Stimulated activated effector memory CD8-positive, alpha-beta T cell treated with anti-CD3 and anti-CD28 coated beads, Interleukin-12 subunit alpha, Interleukin-12 subunit beta, amount 100 ng/mL, for 72 hours (primary cell): ENCODE data around the gene RBM14.
A peak's percentile ranks its signal among the peaks of the same experiment; 100 is the strongest.

ENCODE experiments used
- ATAC-seq: fragments of 150-1000 bp; cut with Tn5 transposase; 2 replicates; pipeline ENCODE4 v1.10.0; 2021
- DNase-seq, 2 donors: peaks; one replicate each; pipeline ENCODE4 v3.0.0; 2021 to 2022; ENCODE audit warnings: low spot score in 2 of 2
- H3K27ac Mint-ChIP-seq: one replicate; pipeline ENCODE4 v1.8.0; 2022; ENCODE audit warnings: mild to moderate bottlenecking, mixed read lengths
- H3K36me3 Mint-ChIP-seq: one replicate; pipeline ENCODE4 v1.8.0; 2022; ENCODE audit warnings: mild to moderate bottlenecking, mixed read lengths
- H3K4me1 Mint-ChIP-seq: one replicate; pipeline ENCODE4 v1.8.0; 2022; ENCODE audit warnings: mixed read lengths
- H3K4me3 Mint-ChIP-seq: one replicate; pipeline ENCODE4 v1.8.0; 2022; ENCODE audit warnings: mild to moderate bottlenecking, mixed read lengths
- H3K9me3 Mint-ChIP-seq: one replicate; pipeline ENCODE4 v1.8.0; 2022; ENCODE audit warnings: mixed read lengths

The RBM14 gene

DNA sequence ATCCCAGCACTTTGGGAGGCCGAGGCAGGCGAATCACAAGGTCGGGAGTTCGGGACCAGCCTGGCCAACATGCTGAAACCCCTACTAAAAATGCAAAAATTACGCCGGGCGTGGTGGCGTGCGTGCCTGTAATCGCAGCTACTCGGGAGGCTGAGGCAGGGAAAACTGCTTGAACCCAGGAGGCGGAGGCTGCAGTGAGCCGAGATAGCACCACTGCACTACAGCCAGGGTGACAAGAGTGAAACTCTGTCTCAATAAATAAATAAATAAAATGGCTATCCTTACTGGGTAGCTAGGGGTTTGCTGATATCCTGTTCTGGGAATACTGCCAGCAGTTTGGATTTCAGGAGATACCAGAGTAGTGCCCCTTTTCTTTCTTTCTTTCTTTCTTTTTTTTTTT, 2.4 kb upstream of the RBM14 start:
- no peak for DNase-seq
- no peak for ATAC-seq
- Mint-ChIP-seq H3K4me3 (no peak overlapping the region), H3K36me3 (peaks cover 39% of the 10 kb centered on the region), H3K4me1 (peaks cover 39% of the 10 kb centered on the region), H3K9me3 (no peaks in the 10 kb centered on the region), H3K27ac (no peak overlapping the region)

DNA sequence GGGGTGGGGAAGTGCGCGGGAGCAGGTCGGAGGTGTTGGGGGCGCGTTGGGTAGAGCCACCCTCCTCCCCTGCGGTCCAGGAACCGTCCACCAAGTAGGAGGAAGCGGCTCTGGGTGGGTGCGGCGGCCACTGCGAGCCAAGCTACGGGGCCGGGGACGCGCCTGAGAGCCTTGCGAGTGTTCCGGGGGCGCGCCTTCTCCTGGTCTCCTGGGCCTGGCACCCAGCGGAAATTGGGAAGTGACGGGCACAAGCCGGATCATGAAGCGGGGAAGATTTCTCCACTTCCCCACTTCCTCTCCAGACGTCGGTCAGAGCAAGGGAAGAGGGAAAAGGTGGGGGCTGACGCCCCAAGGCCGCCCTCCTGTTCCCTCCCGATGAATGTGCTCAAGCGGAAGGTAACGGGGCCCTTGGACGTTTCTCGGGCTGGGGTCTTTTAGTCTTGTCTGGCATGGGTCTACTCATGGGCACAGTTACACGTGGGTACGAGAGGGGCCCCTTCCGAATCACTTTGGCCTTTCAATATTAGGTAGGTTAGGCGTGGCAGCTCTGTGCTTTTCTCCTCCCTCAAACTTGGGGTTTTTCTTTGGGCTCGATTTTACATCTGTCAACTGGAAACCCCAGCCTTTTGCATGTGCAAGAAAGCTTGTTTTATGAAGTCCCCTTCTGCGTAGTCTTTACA, 865 bp downstream of the RBM14 start:
- no peaks in the 10 kb centered on the region for H3K9me3 Mint-ChIP-seq
- ATAC-seq (peak; percentile 38), DNase-seq (no peak)
- peak overlapping the region; percentile 99 for H3K4me3 Mint-ChIP-seq
- H3K27ac Mint-ChIP-seq: peak overlapping the region; percentile 99
- H3K36me3 Mint-ChIP-seq: peaks cover 71% of the 10 kb centered on the region
- H3K4me1 Mint-ChIP-seq: peaks cover 51% of the 10 kb centered on the region

DNA sequence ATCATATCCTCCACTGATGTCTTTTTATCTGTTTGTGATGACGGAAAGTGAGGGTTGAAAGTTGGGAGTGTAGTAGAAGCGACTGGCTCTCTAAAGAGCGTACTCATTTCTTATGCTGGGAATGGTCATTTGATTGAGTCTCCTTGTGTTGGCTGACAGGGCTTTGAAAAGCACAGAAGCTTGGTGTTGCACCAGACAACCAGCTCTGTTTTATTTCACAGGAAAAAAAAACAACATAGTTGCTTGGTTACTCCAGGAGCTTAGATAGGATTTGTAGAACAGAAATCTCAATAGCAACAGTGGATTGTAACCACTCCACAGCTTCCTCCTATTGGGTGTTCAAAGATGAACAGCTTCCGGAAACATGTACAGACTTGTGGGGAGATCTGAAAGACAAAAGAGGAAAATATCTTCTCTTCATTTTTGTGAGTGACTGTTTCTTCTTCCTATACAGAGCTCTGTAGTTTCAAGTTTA, 2.7 kb downstream of the RBM14 start:
- DNase-seq (no peak), ATAC-seq (no peak)
- peaks cover 90% of the 10 kb centered on the region for H3K36me3 Mint-ChIP-seq
- H3K4me1 Mint-ChIP-seq: peaks cover 70% of the 10 kb centered on the region
- H3K27ac Mint-ChIP-seq: peak overlapping the region; percentile 99
- H3K9me3 Mint-ChIP-seq: no peaks in the 10 kb centered on the region
- H3K4me3 Mint-ChIP-seq: peak overlapping the region; percentile 99

DNA sequence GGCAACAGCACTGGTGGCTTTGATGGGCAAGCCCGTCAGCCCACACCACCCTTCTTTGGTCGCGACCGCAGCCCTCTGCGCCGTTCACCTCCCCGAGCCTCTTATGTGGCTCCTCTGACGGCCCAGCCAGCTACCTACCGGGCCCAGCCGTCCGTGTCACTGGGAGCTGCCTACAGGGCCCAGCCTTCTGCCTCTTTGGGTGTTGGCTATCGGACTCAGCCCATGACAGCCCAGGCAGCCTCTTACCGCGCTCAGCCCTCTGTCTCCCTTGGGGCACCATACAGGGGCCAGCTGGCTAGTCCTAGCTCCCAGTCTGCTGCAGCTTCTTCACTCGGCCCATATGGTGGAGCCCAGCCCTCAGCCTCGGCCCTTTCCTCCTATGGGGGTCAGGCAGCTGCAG, 8.0 kb downstream of the RBM14 start:
- peak overlapping the region; percentile 48 for H3K27ac Mint-ChIP-seq
- peaks cover 70% of the 10 kb centered on the region for H3K4me1 Mint-ChIP-seq
- peaks cover 100% of the 10 kb centered on the region for H3K36me3 Mint-ChIP-seq
- H3K4me3 Mint-ChIP-seq: no peak overlapping the region
- DNase-seq (no peak), ATAC-seq (no peak)
- H3K9me3 Mint-ChIP-seq: no peaks in the 10 kb centered on the region

DNA sequence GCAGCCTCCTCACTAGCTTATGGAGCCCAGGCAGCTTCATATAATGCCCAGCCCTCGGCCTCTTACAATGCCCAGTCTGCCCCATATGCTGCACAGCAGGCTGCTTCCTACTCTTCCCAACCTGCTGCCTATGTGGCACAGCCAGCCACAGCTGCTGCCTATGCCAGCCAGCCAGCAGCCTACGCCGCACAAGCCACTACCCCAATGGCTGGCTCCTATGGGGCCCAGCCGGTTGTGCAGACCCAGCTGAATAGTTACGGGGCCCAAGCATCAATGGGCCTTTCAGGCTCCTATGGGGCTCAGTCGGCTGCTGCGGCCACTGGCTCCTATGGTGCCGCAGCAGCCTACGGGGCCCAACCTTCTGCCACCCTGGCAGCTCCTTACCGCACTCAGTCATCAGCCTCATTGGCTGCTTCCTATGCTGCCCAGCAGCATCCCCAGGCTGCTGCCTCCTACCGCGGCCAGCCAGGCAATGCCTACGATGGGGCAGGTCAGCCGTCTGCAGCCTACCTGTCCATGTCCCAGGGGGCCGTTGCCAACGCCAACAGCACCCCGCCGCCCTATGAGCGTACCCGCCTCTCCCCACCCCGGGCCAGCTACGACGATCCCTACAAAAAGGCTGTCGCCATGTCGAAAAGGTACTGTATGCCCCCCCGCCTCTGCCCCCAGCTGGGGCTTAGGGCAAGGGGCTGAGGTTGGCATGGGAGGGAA, 8.8 kb downstream of the RBM14 start:
- Mint-ChIP-seq H3K4me3 (no peak overlapping the region), H3K9me3 (no peaks in the 10 kb centered on the region), H3K27ac (peak overlapping the region; percentile 48), H3K4me1 (peaks cover 71% of the 10 kb centered on the region), H3K36me3 (peaks cover 100% of the 10 kb centered on the region)
- DNase-seq (no peak), ATAC-seq (peak; percentile 5)

DNA sequence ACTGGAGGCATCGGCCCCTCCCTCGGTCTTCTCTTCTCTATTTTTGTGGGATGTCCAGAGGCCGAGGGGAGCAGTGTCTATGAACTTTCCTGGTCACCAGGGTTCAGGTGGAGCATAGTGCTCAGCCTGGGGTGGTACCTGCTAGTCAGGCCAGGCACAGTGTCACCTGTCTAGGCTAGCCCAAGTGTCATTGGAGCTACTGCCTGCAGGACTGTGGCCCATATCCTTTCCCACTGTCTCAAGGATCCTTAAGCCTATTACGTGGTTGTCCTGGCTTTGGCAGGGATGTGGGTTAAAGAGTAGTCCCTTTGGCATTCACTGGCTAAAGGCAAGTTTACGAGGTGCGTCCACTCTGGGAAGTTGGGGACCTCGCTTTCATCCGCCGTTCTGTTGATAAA, 9.3 kb downstream of the RBM14 start:
- Mint-ChIP-seq H3K4me3 (no peak overlapping the region), H3K27ac (peak overlapping the region; percentile 48), H3K9me3 (no peaks in the 10 kb centered on the region), H3K36me3 (peaks cover 100% of the 10 kb centered on the region), H3K4me1 (peaks cover 71% of the 10 kb centered on the region)
- no peak for DNase-seq
- ATAC-seq: no peak

DNA sequence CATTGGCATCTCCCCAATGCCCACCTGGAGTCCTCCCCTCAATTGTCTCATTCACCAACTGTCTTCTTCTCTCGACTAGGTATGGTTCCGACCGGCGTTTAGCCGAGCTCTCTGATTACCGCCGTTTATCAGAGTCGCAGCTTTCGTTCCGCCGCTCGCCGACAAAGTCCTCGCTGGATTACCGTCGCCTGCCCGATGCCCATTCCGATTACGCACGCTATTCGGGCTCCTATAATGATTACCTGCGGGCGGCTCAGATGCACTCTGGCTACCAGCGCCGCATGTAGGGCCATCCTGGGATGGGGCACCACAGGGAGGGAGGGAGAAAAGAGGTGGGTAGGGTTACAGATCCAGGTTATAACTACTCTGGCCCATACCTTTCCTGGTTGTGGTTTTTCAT, 10.0 kb downstream of the RBM14 start:
- Mint-ChIP-seq H3K4me1 (peaks cover 70% of the 10 kb centered on the region), H3K27ac (peak overlapping the region; percentile 7), H3K9me3 (no peaks in the 10 kb centered on the region), H3K36me3 (peaks cover 100% of the 10 kb centered on the region), H3K4me3 (no peak overlapping the region)
- no peak for DNase-seq
- ATAC-seq: no peak

DNA sequence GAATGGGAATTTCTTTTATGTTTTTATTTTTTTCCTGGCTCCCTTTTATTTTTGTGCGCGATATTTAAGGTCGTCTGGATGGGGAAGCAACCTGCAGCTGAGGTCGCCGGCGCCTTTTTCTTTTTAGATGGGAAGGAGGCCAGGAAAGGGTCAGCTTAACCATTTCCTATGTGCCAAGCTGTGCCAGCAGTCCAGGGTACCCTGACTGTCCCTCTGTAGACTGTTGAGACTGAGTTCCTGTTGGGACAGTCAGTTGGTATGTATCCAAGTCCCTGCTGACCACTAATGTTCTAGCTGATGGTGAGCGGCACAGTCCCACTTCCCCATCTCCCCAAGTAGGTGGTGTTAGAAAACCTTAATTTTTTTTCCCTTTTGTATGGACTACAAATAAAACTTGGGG, 10.5 kb downstream of the RBM14 start:
- Mint-ChIP-seq H3K9me3 (no peaks in the 10 kb centered on the region), H3K27ac (peak overlapping the region; percentile 7), H3K4me1 (peaks cover 69% of the 10 kb centered on the region), H3K36me3 (peaks cover 100% of the 10 kb centered on the region), H3K4me3 (no peak overlapping the region)
- no peak for ATAC-seq
- no peak for DNase-seq

DNA sequence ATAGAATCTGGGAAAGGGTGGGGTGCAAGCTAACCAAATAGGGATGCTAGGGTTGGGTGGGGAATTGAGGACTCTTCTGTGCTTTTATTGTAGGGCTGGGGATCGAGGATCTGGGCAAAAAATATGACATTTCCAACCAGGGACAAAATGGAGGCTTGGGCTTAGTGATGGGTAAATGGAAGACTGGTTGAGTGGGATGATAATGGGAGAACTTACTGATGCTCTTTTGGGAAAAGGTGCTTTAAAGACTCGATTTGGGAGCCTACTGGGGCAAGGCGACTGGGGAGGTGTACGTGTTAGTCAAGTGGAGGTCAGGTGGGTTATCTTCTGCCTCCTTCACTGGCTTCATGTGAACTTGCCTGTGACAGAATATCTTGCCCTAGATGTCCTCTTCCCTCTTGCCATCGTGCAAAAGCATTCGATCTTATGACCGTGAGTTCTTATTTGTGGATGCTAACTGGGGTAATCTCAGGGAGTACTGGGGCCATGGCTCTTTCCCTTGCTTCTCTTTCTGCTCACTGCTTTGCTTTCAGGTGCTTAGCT, 11.7 kb downstream of the RBM14 start:
- peaks cover 60% of the 10 kb centered on the region for H3K4me1 Mint-ChIP-seq
- peak overlapping the region; percentile 83 for H3K27ac Mint-ChIP-seq
- ATAC-seq (no peak), DNase-seq (no peak)
- no peaks in the 10 kb centered on the region for H3K9me3 Mint-ChIP-seq
- peaks cover 100% of the 10 kb centered on the region for H3K36me3 Mint-ChIP-seq
- no peak overlapping the region for H3K4me3 Mint-ChIP-seq

DNA sequence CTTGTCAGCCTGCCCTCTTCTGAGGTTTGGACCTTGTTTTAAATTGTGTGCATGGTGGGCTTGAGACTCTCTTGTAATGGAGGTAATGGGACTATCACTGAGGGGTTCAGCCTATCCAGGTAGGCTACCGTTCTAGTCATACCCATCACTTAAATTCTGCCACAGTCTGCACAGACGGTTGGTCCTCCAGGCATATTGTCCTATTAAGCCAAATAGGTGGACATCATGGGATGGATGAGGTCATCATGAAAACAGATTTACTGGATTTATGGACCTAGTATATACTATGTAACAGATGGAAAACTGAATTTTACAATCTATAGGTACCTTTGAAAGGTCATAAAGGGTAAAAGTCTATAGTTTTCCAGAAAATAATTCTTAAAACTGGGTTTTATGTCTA, 12.9 kb downstream of the RBM14 start:
- no peaks in the 10 kb centered on the region for H3K9me3 Mint-ChIP-seq
- DNase-seq (no peak), ATAC-seq (no peak)
- H3K27ac Mint-ChIP-seq: peak overlapping the region; percentile 83
- no peak overlapping the region for H3K4me3 Mint-ChIP-seq
- peaks cover 100% of the 10 kb centered on the region for H3K36me3 Mint-ChIP-seq
- H3K4me1 Mint-ChIP-seq: peaks cover 51% of the 10 kb centered on the region

DNA sequence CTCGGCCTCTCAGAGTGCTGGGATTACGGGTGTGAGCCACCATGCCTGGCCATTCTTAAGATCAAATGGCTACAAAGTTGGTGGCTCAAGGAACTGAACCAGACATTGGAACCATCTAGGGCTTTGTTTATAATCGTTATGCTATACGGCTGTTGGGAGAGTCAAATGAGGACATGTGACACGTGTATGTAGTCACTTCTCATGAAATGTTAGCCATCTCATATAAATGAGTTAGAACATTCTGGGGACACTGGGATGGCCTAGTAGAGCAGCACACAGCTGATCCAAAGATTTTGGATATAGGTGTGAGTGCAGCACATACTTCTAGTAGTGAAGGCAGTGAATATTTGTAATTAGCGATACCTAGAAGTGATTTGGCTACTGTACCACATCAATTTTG, 15.5 kb downstream of the RBM14 start:
- DNase-seq: no peak
- ATAC-seq: no peak
- Mint-ChIP-seq H3K27ac (peak overlapping the region; percentile 59), H3K36me3 (peaks cover 100% of the 10 kb centered on the region), H3K4me1 (peaks cover 36% of the 10 kb centered on the region), H3K9me3 (no peaks in the 10 kb centered on the region), H3K4me3 (no peak overlapping the region)

DNA sequence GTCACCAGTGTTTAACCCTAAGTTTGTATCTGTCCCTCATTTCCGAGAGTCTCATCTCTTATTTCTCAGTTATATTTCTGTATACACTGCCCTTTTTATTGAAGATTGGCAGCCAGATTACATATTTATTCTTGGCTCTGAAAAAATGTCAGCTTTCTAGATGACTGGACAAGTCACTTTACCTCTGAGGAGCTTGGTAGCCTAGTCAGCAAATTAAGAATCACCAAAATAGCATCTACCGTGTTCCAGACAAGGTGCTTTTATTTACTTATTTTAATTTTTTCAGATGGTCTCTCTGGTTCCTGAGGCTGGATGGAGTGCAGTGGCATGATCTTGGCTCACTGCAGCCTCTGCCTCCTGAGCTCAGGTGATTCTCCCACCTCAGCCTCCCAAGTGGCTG, 16.5 kb downstream of the RBM14 start:
- Mint-ChIP-seq H3K36me3 (peaks cover 100% of the 10 kb centered on the region), H3K9me3 (no peaks in the 10 kb centered on the region), H3K4me1 (peaks cover 40% of the 10 kb centered on the region), H3K4me3 (no peak overlapping the region), H3K27ac (no peak overlapping the region)
- no peak for ATAC-seq
- DNase-seq: no peak

DNA sequence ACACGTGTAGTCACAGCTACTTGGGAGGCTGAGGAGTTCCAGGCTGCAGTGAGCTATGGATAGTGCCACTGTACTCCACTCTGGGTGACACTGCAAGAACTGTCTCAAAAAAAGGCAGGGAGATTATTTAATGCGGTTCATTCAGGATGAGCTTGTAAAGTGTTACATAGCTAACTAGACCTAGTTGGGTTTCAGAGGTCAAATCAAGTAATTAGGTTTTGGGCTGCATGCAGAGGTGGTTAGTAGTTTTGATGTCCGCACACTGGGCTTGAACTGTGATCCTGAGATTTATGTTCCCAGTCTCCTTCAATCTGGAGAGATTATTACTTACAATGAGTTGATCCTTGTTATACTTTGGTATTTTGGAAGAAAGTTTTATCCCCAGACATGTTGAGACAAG, 20.0 kb downstream of the RBM14 start:
- H3K9me3 Mint-ChIP-seq: no peaks in the 10 kb centered on the region
- peaks cover 100% of the 10 kb centered on the region for H3K36me3 Mint-ChIP-seq
- peak overlapping the region; percentile 95 for H3K4me3 Mint-ChIP-seq
- ATAC-seq (no peak), DNase-seq (no peak)
- H3K27ac Mint-ChIP-seq: no peak overlapping the region
- peaks cover 50% of the 10 kb centered on the region for H3K4me1 Mint-ChIP-seq

DNA sequence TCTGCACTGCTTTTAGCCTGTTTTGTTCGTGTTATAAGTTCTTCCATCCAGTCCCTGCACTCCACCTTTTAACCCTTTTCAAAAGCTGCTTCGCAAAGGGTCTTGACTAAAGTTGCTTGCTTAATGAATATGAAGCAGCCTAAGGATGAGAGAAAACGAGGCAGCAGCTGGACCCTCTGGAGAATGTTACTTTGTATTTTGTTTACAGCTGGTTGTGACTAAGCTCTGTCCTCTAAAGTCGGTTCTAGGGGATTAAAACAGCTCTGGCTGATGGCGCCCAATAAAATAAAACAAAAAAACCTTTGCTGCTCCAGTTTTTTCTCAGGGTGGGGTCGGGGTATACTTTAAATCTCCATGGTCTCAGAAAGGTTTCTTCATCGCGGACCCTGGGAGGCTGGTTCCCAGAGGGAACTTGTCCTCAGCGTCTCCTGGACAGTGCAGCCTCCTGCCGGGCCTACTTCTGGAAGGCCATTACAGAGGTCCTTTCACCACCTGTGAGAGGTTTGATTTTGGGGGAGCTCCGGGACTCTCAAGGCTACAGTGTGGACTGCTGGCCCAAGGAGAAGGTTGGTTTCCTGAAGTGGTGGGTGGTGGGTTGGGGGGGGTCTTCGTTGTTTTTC, 21.2 kb downstream of the RBM14 start:
- peak overlapping the region; percentile 98 for H3K27ac Mint-ChIP-seq
- H3K4me3 Mint-ChIP-seq: peak overlapping the region; percentile 95
- H3K4me1 Mint-ChIP-seq: peaks cover 55% of the 10 kb centered on the region
- no peaks in the 10 kb centered on the region for H3K9me3 Mint-ChIP-seq
- peak in 1 of 2 donors; percentile 10 for DNase-seq
- ATAC-seq: no peak
- peaks cover 100% of the 10 kb centered on the region for H3K36me3 Mint-ChIP-seq

DNA sequence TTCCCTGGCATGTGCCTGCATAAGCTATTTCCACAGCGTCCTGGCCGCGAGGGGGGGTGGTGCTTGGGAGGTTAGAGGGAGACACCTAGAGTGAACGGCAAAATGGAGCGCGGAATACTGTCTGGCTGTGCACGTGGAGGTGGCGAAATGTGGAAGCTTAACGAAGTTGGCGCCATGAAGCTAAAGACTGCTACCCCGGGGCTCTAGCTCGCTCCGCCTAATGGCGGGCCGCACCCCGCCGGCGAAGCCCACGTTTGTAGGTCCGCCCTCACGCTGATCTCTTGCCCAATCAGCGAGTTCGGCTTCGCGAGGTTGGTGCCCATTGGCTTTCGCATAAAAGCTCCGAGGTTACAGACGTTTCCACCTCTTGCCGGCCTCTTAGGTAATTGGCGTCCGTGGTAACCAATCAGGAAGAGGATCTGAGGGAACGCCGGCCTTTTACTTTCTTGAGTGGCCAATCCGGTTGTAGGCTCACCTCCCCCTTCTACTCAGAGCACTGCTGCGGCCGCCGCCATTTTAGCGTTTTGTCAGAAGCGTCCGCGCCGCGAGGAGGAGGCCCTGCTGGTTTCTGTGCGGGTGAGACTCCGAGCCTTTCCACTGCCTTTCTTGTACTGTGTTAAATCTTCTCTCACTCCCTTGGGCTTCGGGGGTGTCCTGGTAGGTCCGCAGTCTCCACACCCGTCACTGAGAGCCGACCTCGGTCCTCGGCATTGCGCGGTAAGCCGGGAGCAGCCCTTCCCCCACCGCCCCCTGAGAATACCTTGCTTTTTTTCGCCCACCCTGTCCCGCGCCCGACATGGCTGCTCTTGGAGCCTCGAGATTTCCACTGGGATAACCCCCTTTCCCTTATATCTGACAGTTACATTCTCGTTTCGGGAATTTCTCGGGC, 22.0 kb downstream of the RBM14 start, which contains the start of gene RBM4:
Gene RBM4, plus strand, starts transcription at position 527 of the 889 bp plus-strand sequence. CDS start 1,009 bp downstream, outside the sequence.
- H3K36me3 Mint-ChIP-seq: peaks cover 100% of the 10 kb centered on the region
- H3K4me3 Mint-ChIP-seq: peak within 1 kb of the TSS; percentile 95
- no peaks in the 10 kb centered on the region for H3K9me3 Mint-ChIP-seq
- DNase-seq (peak; percentile 83 to 96), ATAC-seq (peak; percentile 97)
- H3K4me1 Mint-ChIP-seq: peaks cover 62% of the 10 kb centered on the region
- H3K27ac Mint-ChIP-seq: peak within 1 kb of the TSS; percentile 98
